Stimulated activated CD4-positive, alpha-beta T cell treated with anti-CD3 and anti-CD28 coated beads, TNF-alpha, amount 100 ng/mL, for 4 hours (primary cell): ENCODE data around the gene LPAR1.

Experiments used
- DNase-seq, 3 experiments: peaks; one replicate each; pipeline ENCODE4 v3.0.0-alpha.2; 2020; ENCODE audit warnings: low read depth in 3 of 3

Gene LPAR1

DNA sequence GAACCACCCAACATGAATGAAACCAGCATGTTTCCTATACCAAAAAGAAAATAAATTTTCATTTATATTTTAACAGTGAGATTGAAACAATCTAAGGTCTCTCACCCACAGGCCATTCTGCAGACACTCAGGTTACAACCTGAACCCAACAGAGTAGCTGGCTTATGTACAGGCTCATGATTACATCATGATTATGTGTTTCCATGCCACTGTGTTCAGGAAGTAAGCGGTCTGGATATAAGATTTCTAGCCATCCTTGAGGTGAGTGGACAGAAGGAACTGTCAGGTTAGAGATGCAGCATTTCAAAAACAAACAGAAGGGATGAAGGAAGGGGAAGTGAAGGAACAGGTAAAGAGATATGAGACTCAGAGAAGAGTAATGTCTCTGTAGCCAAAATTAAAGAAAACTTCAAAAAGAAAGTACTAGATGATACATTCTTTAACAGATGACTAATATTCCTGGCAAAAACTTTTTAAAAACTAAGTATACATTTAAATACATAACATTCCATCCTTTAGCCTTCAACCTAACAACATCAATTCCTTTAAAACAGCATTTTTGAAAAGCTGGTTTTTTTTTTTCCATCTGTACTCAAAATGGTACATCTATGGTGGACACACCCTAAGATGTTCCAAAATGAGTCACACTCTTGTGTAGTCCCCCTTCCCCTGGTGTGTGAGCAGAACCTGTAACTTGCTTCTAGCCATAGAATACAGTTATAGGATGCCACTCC is 119.8 kb downstream of the LPAR1 start:
- no peak for DNase-seq

DNA sequence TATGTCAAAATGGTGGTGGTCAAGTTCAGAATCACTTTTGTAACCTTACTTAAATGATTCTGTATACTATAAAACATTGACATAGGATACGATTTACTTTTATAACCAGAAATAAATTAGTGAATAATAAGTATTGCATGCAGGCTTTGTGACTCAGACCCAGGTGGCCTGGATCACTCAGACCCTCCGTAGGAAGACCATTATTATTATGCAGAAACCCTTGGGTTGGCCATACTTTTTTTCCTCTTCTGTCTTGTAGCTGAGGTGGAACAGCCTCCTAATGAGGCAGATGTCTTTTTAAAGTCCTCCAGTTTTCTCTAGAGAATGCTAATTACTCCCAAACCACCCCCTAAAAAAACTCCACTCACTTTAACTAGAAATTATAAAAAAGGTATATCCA is 121.9 kb downstream of the LPAR1 start:
- no peak for DNase-seq

- no peak for DNase-seq
These were observed 125.6 kb downstream of the LPAR1 start for GRCh38 chr9:110912419-110913291.

DNA sequence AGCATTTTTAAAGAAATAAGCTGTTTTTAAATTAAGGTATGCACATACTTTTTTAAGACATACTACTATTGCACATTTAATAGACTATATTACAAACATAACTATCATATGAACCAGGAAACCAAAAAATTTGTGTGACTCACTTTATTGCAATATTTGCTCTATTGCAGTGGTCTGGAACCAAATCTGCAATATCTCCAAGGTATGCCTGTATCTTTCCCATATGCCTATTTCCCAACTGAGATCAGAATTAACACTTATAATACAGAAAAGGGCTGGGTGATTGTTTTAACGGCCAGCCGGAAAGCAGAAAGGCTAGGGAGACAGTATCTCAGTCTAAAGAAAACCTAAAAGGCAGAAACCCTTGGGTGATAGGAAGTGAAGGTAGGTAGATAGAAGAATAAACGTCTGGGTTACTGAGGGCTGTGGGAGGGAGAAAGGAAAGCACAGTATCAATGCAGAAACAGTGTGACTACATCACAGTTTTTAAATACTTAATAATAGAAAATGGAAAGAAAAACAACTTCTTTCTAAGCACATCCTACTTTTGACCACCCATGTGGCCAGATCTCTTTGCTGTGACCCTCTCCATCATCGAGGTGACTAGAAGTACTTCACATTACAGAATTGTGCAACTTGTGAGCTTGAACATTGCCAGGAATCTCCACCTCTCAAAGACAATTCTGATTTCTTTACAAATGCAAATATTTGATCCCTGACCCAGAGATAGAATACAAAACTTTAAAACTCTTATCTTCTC is 126.4 kb downstream of the LPAR1 start:
- no peak for DNase-seq

- no peak for DNase-seq
These were observed 129.4 kb downstream of the LPAR1 start for GRCh38 chr9:110908894-110909293.

DNA sequence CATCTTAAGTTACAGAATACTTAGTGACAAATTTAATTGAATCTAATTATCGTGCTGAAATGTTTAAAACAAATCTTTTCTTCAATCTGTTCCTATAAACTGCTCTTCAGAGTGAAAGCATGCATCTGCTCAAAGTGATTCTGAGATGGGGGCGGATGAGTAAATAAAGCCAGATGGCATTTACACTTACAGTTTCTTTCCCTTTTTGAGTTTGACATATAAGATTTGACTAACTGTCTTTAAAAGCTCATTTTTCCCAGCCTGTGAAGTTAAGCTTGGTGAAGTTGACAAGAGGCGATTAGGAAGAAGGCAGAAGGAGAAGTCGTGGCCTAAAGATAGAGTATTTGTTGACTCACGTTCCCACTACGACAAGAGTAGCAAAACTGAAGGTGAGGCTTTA is 137.4 kb downstream of the LPAR1 start:
- DNase-seq, result no peak

- no peak for DNase-seq
These were observed 137.8 kb downstream of the LPAR1 start for GRCh38 chr9:110900456-110900855.

- no peak for DNase-seq
These were observed 139.4 kb downstream of the LPAR1 start for GRCh38 chr9:110898866-110899265.

DNA sequence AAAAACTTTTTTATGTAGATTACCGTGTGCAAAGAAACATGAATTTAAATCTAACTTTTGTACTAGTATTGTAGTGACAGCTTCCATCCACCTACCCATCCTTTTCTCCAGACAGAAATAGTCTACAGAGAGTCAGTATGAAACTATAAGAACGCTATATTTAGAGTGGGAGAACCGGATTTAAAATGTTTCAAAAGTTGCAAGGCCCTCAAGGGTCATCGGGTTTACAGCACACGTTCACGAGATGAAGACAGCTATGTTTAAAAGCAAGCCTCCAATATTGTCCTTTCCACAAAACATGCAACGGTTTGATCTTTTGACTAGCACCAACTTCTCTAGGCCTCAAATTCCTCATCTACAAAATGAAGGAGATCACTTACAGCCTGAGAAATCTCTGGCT is 139.9 kb downstream of the LPAR1 start:
- no peak for DNase-seq

GRCh38 chr9:110897943-110898342 is 140.3 kb downstream of the LPAR1 start:
- DNase-seq, result no peak

DNA sequence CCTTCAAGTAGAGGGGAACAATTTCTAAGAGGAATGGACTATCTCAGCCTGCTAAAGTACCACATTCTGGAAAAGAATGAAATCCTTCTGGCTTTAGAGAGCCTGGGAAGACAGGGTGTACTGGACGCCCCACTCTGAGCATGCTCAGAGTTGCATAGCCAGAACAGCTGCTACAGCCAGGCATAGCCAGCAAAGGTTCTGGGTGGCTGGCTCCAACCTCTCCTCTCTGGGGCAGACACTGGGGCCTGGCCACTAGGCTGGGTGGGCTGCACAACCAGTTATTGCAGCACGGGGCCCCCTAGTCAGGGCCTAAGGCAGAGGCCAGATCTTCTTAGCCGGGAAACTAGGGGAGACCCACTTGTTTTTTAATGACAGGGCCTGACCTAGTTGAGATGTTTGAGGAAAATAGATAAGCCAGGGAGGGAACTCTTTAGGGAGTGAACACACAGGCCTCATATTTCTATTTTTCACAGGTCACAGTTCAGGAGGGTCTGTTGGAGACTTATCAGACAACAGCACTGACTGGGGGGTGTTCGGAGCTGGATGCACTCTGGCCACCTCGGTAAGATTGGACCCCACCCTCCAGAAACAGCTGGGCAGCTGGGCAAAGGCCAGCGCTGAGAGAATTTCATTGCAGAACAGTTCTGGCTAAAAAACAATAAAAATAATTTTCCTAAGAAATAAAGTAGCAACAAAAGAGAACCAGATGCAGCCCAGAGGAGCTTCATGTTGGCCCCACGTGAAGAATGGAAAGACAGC is 142.9 kb downstream of the LPAR1 start:
- no peak for DNase-seq

GRCh38 chr9:110894731-110895130 is 143.5 kb downstream of the LPAR1 start:
- DNase-seq, result no peak

- no peak for DNase-seq
These were observed 145.6 kb downstream of the LPAR1 start for GRCh38 chr9:110892689-110893088.

- DNase-seq, result no peak
These were observed 146.5 kb downstream of the LPAR1 start for GRCh38 chr9:110891760-110892159.

GRCh38 chr9:110890416-110890815 is 147.9 kb downstream of the LPAR1 start:
- DNase-seq, result no peak

DNA sequence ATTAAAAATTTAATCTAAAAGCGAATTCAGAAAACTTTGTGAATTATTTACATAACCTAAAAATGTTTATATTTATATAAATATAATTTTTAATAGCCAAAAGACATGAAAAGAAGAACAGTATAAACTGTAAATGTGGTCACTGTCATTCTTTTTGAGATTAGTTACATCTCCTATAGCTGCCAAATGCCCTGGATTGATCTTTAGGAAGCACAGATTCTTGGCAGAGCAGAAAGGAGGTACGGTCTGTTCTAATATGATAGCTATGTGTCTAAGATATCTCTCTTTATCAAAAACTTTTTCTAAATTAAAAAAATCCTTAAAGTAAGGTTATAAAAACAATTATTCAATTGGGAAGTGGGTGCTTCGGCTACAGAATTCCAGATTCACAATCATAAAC is 151.0 kb downstream of the LPAR1 start:
- DNase-seq, result no peak

GRCh38 chr9:110886832-110887231 is 151.4 kb downstream of the LPAR1 start:
- no peak for DNase-seq

DNA sequence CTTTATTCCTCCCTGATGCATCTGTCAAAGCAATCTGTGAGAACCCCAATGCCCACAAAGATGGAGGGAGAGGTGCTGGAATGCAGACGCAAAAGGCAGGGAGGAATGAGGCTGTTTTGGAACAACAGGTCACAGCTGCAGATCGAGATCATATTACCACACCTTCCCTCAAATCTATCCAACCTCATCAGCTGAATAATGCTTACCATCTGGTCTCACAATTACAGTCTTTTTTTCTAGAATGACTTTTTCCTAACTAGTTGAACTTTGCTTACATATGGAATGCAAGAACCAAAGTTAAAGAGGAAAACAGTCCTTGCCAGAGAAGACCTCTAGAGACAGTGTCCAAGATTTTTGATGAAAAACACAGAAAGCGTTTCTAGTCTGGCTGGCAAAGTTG is 158.1 kb downstream of the LPAR1 start:
- DNase-seq, result no peak

- no peak for DNase-seq
These were observed 160.9 kb downstream of the LPAR1 start for GRCh38 chr9:110877374-110877773.

- DNase-seq, result no peak
These were observed 161.3 kb downstream of the LPAR1 start for GRCh38 chr9:110876929-110877328.

- no peak for DNase-seq
These were observed 163.2 kb downstream of the LPAR1 start for GRCh38 chr9:110874963-110875674.
